ENCODE results near the gene ART5.

DNA sequence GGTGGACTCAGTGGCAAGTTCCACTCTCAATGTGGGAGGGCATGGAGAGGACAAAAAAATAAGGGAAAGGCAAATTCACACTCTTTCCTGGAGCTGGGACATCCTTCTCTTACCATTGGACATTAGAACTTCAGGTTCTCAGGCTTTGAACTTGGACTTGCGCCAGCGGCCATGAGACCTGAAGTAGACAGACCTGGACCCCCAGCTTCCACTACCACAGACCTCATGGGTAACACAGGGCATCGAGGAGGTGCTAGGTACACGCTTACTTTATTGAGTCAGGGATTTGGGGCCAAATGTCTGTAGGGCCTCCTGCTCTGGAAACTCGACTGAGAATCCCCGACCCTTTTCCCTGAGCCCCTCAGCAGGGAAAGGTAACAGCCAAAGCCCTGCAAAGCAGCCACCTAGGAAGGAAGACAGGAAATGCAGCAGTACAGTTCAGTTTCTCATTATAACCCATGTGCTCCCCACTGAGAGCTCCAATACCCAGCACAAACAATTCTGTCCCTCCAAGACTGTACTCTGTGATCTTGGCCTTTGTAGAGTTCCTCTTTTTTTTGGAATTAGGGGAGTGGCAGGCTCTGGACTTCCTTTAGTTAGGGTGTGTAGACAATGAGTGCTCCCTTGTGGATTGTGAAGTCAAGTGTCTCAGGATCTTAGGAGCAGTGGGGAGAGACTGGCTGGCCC is 23.7 kb upstream of the ART5 start:
- TF ChIP-seq CTCF (IDR thresholded peaks at IDR 0.05) (no peak), POLR2A (IDR thresholded peaks at IDR 0.05) (no peak)

All from ovary (tissue), 3 donors.